ENCODE measurements around the gene CCR6.

CCR6 gene

GRCh38 chr6:167148021-167148420 lies 25.1 kb downstream of the CCR6 start:
- Histone ChIP-seq H3K9me3 (ENCODE audit: severe bottlenecking) (no peaks in the 10 kb centered on the region), H3K27me3 (ENCODE audit: insufficient read depth, poor library complexity, severe bottlenecking) (peaks cover 5% of the 10 kb centered on the region), H3K27ac (ENCODE audit: poor library complexity, severe bottlenecking) (no peak overlapping the region), H3K36me3 (ENCODE audit: low read depth) (no peaks in the 10 kb centered on the region), H3K4me1 (ENCODE audit: insufficient read depth, poor library complexity, severe bottlenecking) (no peaks in the 10 kb centered on the region), H3K4me3 (ENCODE audit: severe bottlenecking) (no peak overlapping the region)
- no peak for TF ChIP-seq CTCF (IDR thresholded peaks at IDR 0.05; ENCODE audit: poor library complexity, severe bottlenecking)
- ATAC-seq (ENCODE audit: low read depth) (no peak), DNase-seq (ENCODE audit: low spot score) (no peak)

- H3K4me3 ChIP-seq (ENCODE audit: severe bottlenecking), result no peak overlapping the region
- ATAC-seq (ENCODE audit: low read depth) (no peak), DNase-seq (ENCODE audit: low spot score) (no peak)
- H3K27ac ChIP-seq (ENCODE audit: poor library complexity, severe bottlenecking), result no peak overlapping the region
- TF ChIP-seq CTCF (IDR thresholded peaks at IDR 0.05; ENCODE audit: poor library complexity, severe bottlenecking), result no peak
- H3K36me3 ChIP-seq (ENCODE audit: low read depth), result no peaks in the 10 kb centered on the region
- H3K4me1 ChIP-seq (ENCODE audit: insufficient read depth, poor library complexity, severe bottlenecking), result no peaks in the 10 kb centered on the region
- peaks cover 5% of the 10 kb centered on the region for H3K27me3 ChIP-seq (ENCODE audit: insufficient read depth, poor library complexity, severe bottlenecking)
- no peaks in the 10 kb centered on the region for H3K9me3 ChIP-seq (ENCODE audit: severe bottlenecking)
Observed at GRCh38 chr6:167148997-167149396, 26.1 kb downstream of the CCR6 start.

- Histone ChIP-seq H3K4me1 (ENCODE audit: insufficient read depth, poor library complexity, severe bottlenecking) (no peaks in the 10 kb centered on the region), H3K36me3 (ENCODE audit: low read depth) (no peaks in the 10 kb centered on the region), H3K27me3 (ENCODE audit: insufficient read depth, poor library complexity, severe bottlenecking) (peaks cover 5% of the 10 kb centered on the region), H3K9me3 (ENCODE audit: severe bottlenecking) (no peaks in the 10 kb centered on the region), H3K27ac (ENCODE audit: poor library complexity, severe bottlenecking) (no peak overlapping the region), H3K4me3 (ENCODE audit: severe bottlenecking) (no peak overlapping the region)
- TF ChIP-seq CTCF (IDR thresholded peaks at IDR 0.05; ENCODE audit: poor library complexity, severe bottlenecking), result no peak
- ATAC-seq (ENCODE audit: low read depth), result no peak
- no peak for DNase-seq (ENCODE audit: low spot score)
Observed at GRCh38 chr6:167150941-167151549, 28.1 kb downstream of the CCR6 start.

GRCh38 chr6:167151648-167152047 lies 28.8 kb downstream of the CCR6 start:
- TF ChIP-seq CTCF (IDR thresholded peaks at IDR 0.05; ENCODE audit: poor library complexity, severe bottlenecking), result no peak
- Histone ChIP-seq H3K36me3 (ENCODE audit: low read depth) (no peaks in the 10 kb centered on the region), H3K4me3 (ENCODE audit: severe bottlenecking) (no peak overlapping the region), H3K27me3 (ENCODE audit: insufficient read depth, poor library complexity, severe bottlenecking) (peaks cover 2% of the 10 kb centered on the region), H3K27ac (ENCODE audit: poor library complexity, severe bottlenecking) (no peak overlapping the region), H3K9me3 (ENCODE audit: severe bottlenecking) (no peaks in the 10 kb centered on the region), H3K4me1 (ENCODE audit: insufficient read depth, poor library complexity, severe bottlenecking) (no peaks in the 10 kb centered on the region)
- DNase-seq (ENCODE audit: low spot score) (no peak), ATAC-seq (ENCODE audit: low read depth) (no peak)

- ATAC-seq (ENCODE audit: low read depth), result no peak
- Histone ChIP-seq H3K27me3 (ENCODE audit: insufficient read depth, poor library complexity, severe bottlenecking) (no peaks in the 10 kb centered on the region), H3K36me3 (ENCODE audit: low read depth) (no peaks in the 10 kb centered on the region), H3K4me1 (ENCODE audit: insufficient read depth, poor library complexity, severe bottlenecking) (no peaks in the 10 kb centered on the region), H3K27ac (ENCODE audit: poor library complexity, severe bottlenecking) (no peak overlapping the region), H3K9me3 (ENCODE audit: severe bottlenecking) (no peaks in the 10 kb centered on the region), H3K4me3 (ENCODE audit: severe bottlenecking) (no peak overlapping the region)
- DNase-seq (ENCODE audit: low spot score), result no peak
- no peak for TF ChIP-seq CTCF (IDR thresholded peaks at IDR 0.05; ENCODE audit: poor library complexity, severe bottlenecking)
Observed at GRCh38 chr6:167152862-167153261, 30.0 kb downstream of the CCR6 start.

Measured in RWPE2 (cell line).